ENCODE measurements around the gene BRF1. TPM values are rescaled to one million over a fixed set of nuclear protein-coding genes. Genes with fewer than 3 reads are reported as not detected.

Gene BRF1
- total and polyA plus RNA-seq, 2 of the 8 experiments (the other 6 are each of a cell fraction or from before 2014, with no cell fraction given), result 7.7 to 18.3 TPM

GRCh38 chr14:105348169-105348944, 47.6 kb upstream of the BRF1 start (continued):
- TF ChIP-seq RAD21 (IDR thresholded peaks at IDR 0.05 in 1 of 2, conservative IDR thresholded peaks at IDR 0.05 in 1 of 2; ENCODE audit: low read depth in 2 of 2, low read length in 2 of 2), result no peak
- no peak for TF ChIP-seq HDAC2 (IDR thresholded peaks at IDR 0.05; ENCODE audit: borderline replicate concordance in 1 of 2, low read depth in 2 of 2, low read length in 2 of 2)
- no peak for TF ChIP-seq SUZ12 (IDR thresholded peaks at IDR 0.05; ENCODE audit: low read length)
- no peak for TF ChIP-seq KDM1A (IDR thresholded peaks at IDR 0.05; ENCODE audit: borderline replicate concordance, low read length)
- TF ChIP-seq ATF2 (IDR thresholded peaks at IDR 0.05; ENCODE audit: low read length), result no peak
- no peak for TF ChIP-seq TCF12 (IDR thresholded peaks at IDR 0.05; ENCODE audit: low read depth, low read length)
